Thyroid gland (tissue), 4 donors: ENCODE results near the gene NUDT22. TPM values are rescaled to one million over a fixed set of nuclear protein-coding genes. Genes with fewer than 3 reads are reported as not detected.

Experiments used
- DNase-seq, 2 donors: peaks; one replicate each; pipeline ENCODE4 v3.0.0-alpha.2; 2019
- H3K27ac ChIP-seq, 3 donors: fragments of 200-600 bp; sonication (generic); 1 replicate in 2 of 3; 2 replicates in 1 of 3; pipeline ENCODE4 v1.5.1; 2016 to 2019; ENCODE audit warnings: mild to moderate bottlenecking in 1 of 3, moderate library complexity in 1 of 3
- H3K27me3 ChIP-seq: fragments of 200-600 bp; sonication (generic); one replicate; pipeline ENCODE4 v1.5.1; 2019
- H3K36me3 ChIP-seq, 2 donors: fragments of 200-600 bp; sonication (generic); one replicate each; pipeline ENCODE4 v1.5.1; 2016 to 2019
- H3K4me1 ChIP-seq, 2 donors: fragments of 200-600 bp; sonication (generic); one replicate each; pipeline ENCODE4 v1.5.1; 2017 to 2019
- H3K4me3 ChIP-seq, 3 donors: fragments of 200-600 bp; sonication (generic); replicated peaks in 1 of 3; 1 replicate in 2 of 3; 2 replicates in 1 of 3; pipeline ENCODE4 v1.5.1; 2016; ENCODE audit warnings: mild to moderate bottlenecking in 1 of 3
- H3K9me3 ChIP-seq: fragments of 200-600 bp; sonication (generic); one replicate; pipeline ENCODE4 v1.5.1; 2017
- CTCF ChIP-seq, 6 experiments: fragments of 200-600 bp in 3 of 6; fragments of 450-650 bp in 3 of 6; sonication (generic) in 3 of 6; IDR thresholded peaks; one replicate each; pipeline ENCODE4 v1.5.1; 2016 to 2019; ENCODE audit warnings: antibody characterized with exemption in 6 of 6, mild to moderate bottlenecking in 2 of 6, inconsistent platforms in 1 of 6, moderate library complexity in 1 of 6
- POLR2A ChIP-seq, 2 donors: fragments of 450-650 bp; IDR thresholded peaks; one replicate each; pipeline ENCODE4 v1.6.1; 2017; ENCODE audit warnings: antibody characterized with exemption in 2 of 2, mild to moderate bottlenecking in 2 of 2, moderate library complexity in 1 of 2
- WGBS, 2 donors: methylation state at CpG; one replicate each; pipeline ENCODE4 v1.1.5; 2017; 5-methylcytosine and 5-hydroxymethylcytosine counted together
- intact Hi-C: fragments of 100-400 bp; cut with DNase I; formaldehyde crosslinking; loops from one replicate; pipeline ENCODE4 v1.15.1; 2023
- total RNA-seq, 4 donors: library from RNA; depleted of rRNA; stranded (reverse); fragments of >200 nt; gene quantifications; one replicate each; pipeline ENCODE4 v1.2.3, GENCODE V29; 2016

Gene NUDT22
- total RNA-seq, 4 donors from 2014 or later, result 65.6 to 109 (median 94.4) TPM

- 85 to 86% methylated on average over 8 of the region's 8 CpGs for WGBS, 2 donors
- no peaks in the 10 kb centered on the region for H3K27me3 ChIP-seq
- no peak for DNase-seq
- peaks cover 3 to 9% of the 10 kb centered on the region in 2 donors for H3K4me1 ChIP-seq
- H3K4me3 ChIP-seq, result no peak overlapping the region
- H3K36me3 ChIP-seq, result peaks cover 7 to 11% of the 10 kb centered on the region in 2 donors
- H3K27ac ChIP-seq, result no peak overlapping the region
- TF ChIP-seq POLR2A (IDR thresholded peaks at IDR 0.05), result no peak
- no peak for TF ChIP-seq CTCF (IDR thresholded peaks at IDR 0.05)
- intact Hi-C loops, result no loop called here
- H3K9me3 ChIP-seq, result no peaks in the 10 kb centered on the region
Observed at GRCh38 chr11:64278576-64279190, 52.6 kb downstream of the NUDT22 start.

Other genes starting within 250 kb of the NUDT22 start
- gene OTUB1, start 239.8 kb upstream of the NUDT22 start, total RNA-seq, result 100 to 1,000 TPM in 1 of 4 donors, 10 to 100 TPM in 3; 62.3 to 130 (median 76.1) TPM
- 1 to 10 TPM in 3 of 4 donors, under 1 TPM in 1; 0.54 to 4.0 (median 3.8) TPM for gene FLRT1, start 190.3 kb upstream of the NUDT22 start, total RNA-seq
- gene MACROD1, start 60.2 kb upstream of the NUDT22 start, total RNA-seq, result 10 to 100 TPM; 62.5 to 89.5 (median 70.0) TPM
- gene STIP1, start 40.1 kb upstream of the NUDT22 start, total RNA-seq, result 100 to 1,000 TPM in 2 of 4 donors, 10 to 100 TPM in 2; 80.8 to 116 (median 106) TPM
- 10 to 100 TPM in 2 of 4 donors, 1 to 10 TPM in 2; 7.6 to 13.9 (median 10.8) TPM for gene FERMT3, start 19.6 kb upstream of the NUDT22 start, total RNA-seq
- 10 to 100 TPM; 50.5 to 90.8 (median 65.9) TPM for gene TRPT1, start 88 bp upstream of the NUDT22 start, total RNA-seq
- 10 to 100 TPM; 10.9 to 48.6 (median 21.9) TPM for gene DNAJC4, start 4.3 kb downstream of the NUDT22 start, total RNA-seq
- gene VEGFB, start 8.3 kb downstream of the NUDT22 start, total RNA-seq, result 100 to 1,000 TPM in 1 of 4 donors, 10 to 100 TPM in 3; 52.9 to 101 (median 75.7) TPM
- 100 to 1,000 TPM; 107 to 271 (median 196) TPM for gene FKBP2, start 14.8 kb downstream of the NUDT22 start, total RNA-seq
- gene PPP1R14B, start 20.7 kb downstream of the NUDT22 start, total RNA-seq, result 100 to 1,000 TPM in 1 of 4 donors, 10 to 100 TPM in 3; 34.2 to 103 (median 83.8) TPM
- 10 to 100 TPM; 18.8 to 39.2 (median 23.5) TPM for gene PLCB3, start 25.3 kb downstream of the NUDT22 start, total RNA-seq
- gene BAD, start 58.4 kb downstream of the NUDT22 start, total RNA-seq, result 100 to 1,000 TPM in 3 of 4 donors, 10 to 100 TPM in 1; 79.0 to 239 (median 148) TPM
- 10 to 100 TPM; 14.9 to 46.9 (median 33.8) TPM for gene GPR137, start 59.6 kb downstream of the NUDT22 start, total RNA-seq
- gene KCNK4, start 65.0 kb downstream of the NUDT22 start, total RNA-seq, result not detected
- gene CATSPERZ, start 74.1 kb downstream of the NUDT22 start, total RNA-seq, result 1 to 10 TPM in 2 of 4 donors, not detected in 2; 1.0 to 3.1 TPM
- 10 to 100 TPM; 42.8 to 71.6 (median 58.3) TPM for gene ESRRA, start 79.2 kb downstream of the NUDT22 start, total RNA-seq
- gene TRMT112, start 91.3 kb downstream of the NUDT22 start, total RNA-seq, result 100 to 1,000 TPM; 228 to 435 (median 237) TPM
- gene PRDX5, start 91.8 kb downstream of the NUDT22 start, total RNA-seq, result 100 to 1,000 TPM; 384 to 962 (median 653) TPM
- 1 to 10 TPM; 2.8 to 7.0 (median 3.6) TPM for gene CCDC88B, start 113.9 kb downstream of the NUDT22 start, total RNA-seq
- 10 to 100 TPM; 19.2 to 44.9 (median 21.8) TPM for gene RPS6KA4, start 132.9 kb downstream of the NUDT22 start, total RNA-seq